ENCODE measurements around the gene PNKP.

- TF ChIP-seq POLR2A (IDR thresholded peaks at IDR 0.05), result no peak
- TF ChIP-seq, protein P1, sequence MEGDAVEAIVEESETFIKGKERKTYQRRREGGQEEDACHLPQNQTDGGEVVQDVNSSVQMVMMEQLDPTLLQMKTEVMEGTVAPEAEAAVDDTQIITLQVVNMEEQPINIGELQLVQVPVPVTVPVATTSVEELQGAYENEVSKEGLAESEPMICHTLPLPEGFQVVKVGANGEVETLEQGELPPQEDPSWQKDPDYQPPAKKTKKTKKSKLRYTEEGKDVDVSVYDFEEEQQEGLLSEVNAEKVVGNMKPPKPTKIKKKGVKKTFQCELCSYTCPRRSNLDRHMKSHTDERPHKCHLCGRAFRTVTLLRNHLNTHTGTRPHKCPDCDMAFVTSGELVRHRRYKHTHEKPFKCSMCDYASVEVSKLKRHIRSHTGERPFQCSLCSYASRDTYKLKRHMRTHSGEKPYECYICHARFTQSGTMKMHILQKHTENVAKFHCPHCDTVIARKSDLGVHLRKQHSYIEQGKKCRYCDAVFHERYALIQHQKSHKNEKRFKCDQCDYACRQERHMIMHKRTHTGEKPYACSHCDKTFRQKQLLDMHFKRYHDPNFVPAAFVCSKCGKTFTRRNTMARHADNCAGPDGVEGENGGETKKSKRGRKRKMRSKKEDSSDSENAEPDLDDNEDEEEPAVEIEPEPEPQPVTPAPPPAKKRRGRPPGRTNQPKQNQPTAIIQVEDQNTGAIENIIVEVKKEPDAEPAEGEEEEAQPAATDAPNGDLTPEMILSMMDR (IDR thresholded peaks at IDR 0.05), result no peak
Observed at GRCh38 chr19:49833599-49833998, 33.8 kb downstream of the PNKP start.
